Fibroblast of lung (primary cell): ENCODE measurements around the gene DNAH9. TPM values are rescaled to one million over a fixed set of nuclear protein-coding genes. Genes with fewer than 3 reads are reported as not detected.

ENCODE experiments used
- DNase-seq, 2 donors: peaks; one replicate each; pipeline versions ENCODE4 v3.0.0 to v3.0.0-alpha.2; 2010; ENCODE audit warnings: low read depth in 2 of 2
- H2AFZ ChIP-seq: 2 replicates; pipeline ENCODE4 v1.5.1; 2012; ENCODE audit warnings: low read length, control low read depth, inconsistent platforms
- H3K27ac ChIP-seq: 2 replicates; pipeline ENCODE4 v1.5.1; 2011; ENCODE audit warnings: low read length, control low read depth; ENCODE audit not compliant: insufficient read depth
- H3K27me3 ChIP-seq: 2 replicates; pipeline ENCODE4 v1.5.1; 2011; ENCODE audit warnings: mild to moderate bottlenecking, low read length; ENCODE audit not compliant: control insufficient read depth, insufficient read depth
- H3K36me3 ChIP-seq: 2 replicates; pipeline ENCODE4 v1.5.1; 2011; ENCODE audit warnings: low read length; ENCODE audit not compliant: control insufficient read depth, insufficient read depth
- H3K4me1 ChIP-seq: 2 replicates; pipeline ENCODE4 v1.5.1; 2011; ENCODE audit warnings: low read length; ENCODE audit not compliant: control insufficient read depth, insufficient read depth; ENCODE audit errors: extremely low read depth
- H3K4me2 ChIP-seq: 2 replicates; pipeline ENCODE4 v1.5.1; 2011; ENCODE audit warnings: low read length, control low read depth; ENCODE audit not compliant: insufficient read depth; ENCODE audit errors: extremely low read depth
- H3K4me3 ChIP-seq, 4 experiments: fragments of 200-600 bp in 1 of 4; sonication (generic) in 1 of 4; replicated peaks in 1 of 4; 2 replicates each; pipeline ENCODE4 v1.5.1; 2011 to 2016; ENCODE audit warnings: low read length in 4 of 4, low read depth in 3 of 4, mild to moderate bottlenecking in 3 of 4, control low read depth in 2 of 4, inconsistent platforms in 1 of 4, mixed read lengths in 1 of 4; ENCODE audit not compliant: insufficient read depth in 1 of 4; ENCODE audit errors: control extremely low read depth in 1 of 4
- H3K79me2 ChIP-seq: 2 replicates; pipeline ENCODE4 v1.5.1; 2012; ENCODE audit warnings: mild to moderate bottlenecking, low read length, inconsistent platforms; ENCODE audit not compliant: control insufficient read depth, insufficient read depth
- H3K9ac ChIP-seq: 2 replicates; pipeline ENCODE4 v1.5.1; 2011; ENCODE audit warnings: mild to moderate bottlenecking, low read length, control low read depth; ENCODE audit not compliant: insufficient read depth
- H3K9me3 ChIP-seq: 2 replicates; pipeline ENCODE4 v1.5.1; 2012; ENCODE audit warnings: low read depth, low read length; ENCODE audit not compliant: control insufficient read depth, insufficient read depth
- H4K20me1 ChIP-seq: 2 replicates; pipeline ENCODE4 v1.5.1; 2011; ENCODE audit warnings: low read length; ENCODE audit not compliant: control insufficient read depth, insufficient read depth; ENCODE audit errors: extremely low read depth
- CTCF ChIP-seq, 2 donors: IDR thresholded peaks in 1 of 2; conservative IDR thresholded peaks in 1 of 2; 1 replicate in 1 of 2; 2 replicates in 1 of 2; pipeline ENCODE4 v1.5.1; 2011 to 2012; ENCODE audit warnings: low read length in 2 of 2, control low read depth in 1 of 2, inconsistent platforms in 1 of 2, low read depth in 1 of 2, mild to moderate bottlenecking in 1 of 2
- EZH2 ChIP-seq: IDR thresholded peaks from 2 replicates; pipeline ENCODE4 v1.5.1; 2012; ENCODE audit warnings: low read length, control low read depth, mild to moderate bottlenecking; ENCODE audit errors: missing control alignments
- polyA plus RNA-seq, 2 donors: library from polyadenylated mRNA; depleted of rRNA in 1 of 2; stranded (reverse) in 1 of 2; unstranded in 1 of 2; fragments of >200 nt; gene quantifications; 2 replicates each; pipeline ENCODE4 v1.2.1, GENCODE V29; 2011 to 2012; ENCODE audit warnings: missing spikeins in 1 of 2
- total RNA-seq: library from RNA; depleted of rRNA; stranded (reverse); fragments of >200 nt; gene quantifications from 2 replicates; pipeline ENCODE4 v1.2.1, GENCODE V29; 2014

Gene DNAH9
- total and polyA plus RNA-seq, 2 donors (not counting 1 experiment from before 2014, with no cell fraction given) = not detected

- no peaks in the 10 kb centered on the region for H3K36me3 ChIP-seq
- no peak overlapping the region for H2AFZ ChIP-seq
- no peak overlapping the region for H3K4me2 ChIP-seq
- H3K4me1 ChIP-seq = no peaks in the 10 kb centered on the region
- no peak for TF ChIP-seq CTCF (conservative IDR thresholded peaks at IDR 0.05 in 1 of 2, IDR thresholded peaks at IDR 0.05 in 1 of 2; ENCODE audit: low read depth in 1 of 2, low read length in 2 of 2)
- no peak for TF ChIP-seq EZH2
- H3K9me3 ChIP-seq = no peaks in the 10 kb centered on the region
- no peak overlapping the region for H3K9ac ChIP-seq
- H3K4me3 ChIP-seq = no peak overlapping the region
- H3K27ac ChIP-seq = no peak overlapping the region
- H4K20me1 ChIP-seq = no peaks in the 10 kb centered on the region
- no peaks in the 10 kb centered on the region for H3K27me3 ChIP-seq
- DNase-seq = no peak
- H3K79me2 ChIP-seq = no peaks in the 10 kb centered on the region
Observed at GRCh38 chr17:11700668-11701067, 102.4 kb downstream of the DNAH9 start.

GRCh38 chr17:11701911-11702310, 103.6 kb downstream of the DNAH9 start:
- Histone ChIP-seq H3K36me3 (no peaks in the 10 kb centered on the region), H3K4me2 (no peak overlapping the region), H3K4me3 (no peak overlapping the region), H3K27ac (no peak overlapping the region), H3K27me3 (no peaks in the 10 kb centered on the region), H4K20me1 (no peaks in the 10 kb centered on the region), H3K4me1 (no peaks in the 10 kb centered on the region), H3K9me3 (no peaks in the 10 kb centered on the region), H2AFZ (no peak overlapping the region), H3K9ac (no peak overlapping the region), H3K79me2 (no peaks in the 10 kb centered on the region)
- no peak for DNase-seq
- no peak for TF ChIP-seq EZH2
- TF ChIP-seq CTCF (conservative IDR thresholded peaks at IDR 0.05 in 1 of 2, IDR thresholded peaks at IDR 0.05 in 1 of 2; ENCODE audit: low read depth in 1 of 2, low read length in 2 of 2) = no peak

- H3K27ac ChIP-seq = no peak overlapping the region
- TF ChIP-seq EZH2 (no peak), CTCF (conservative IDR thresholded peaks at IDR 0.05 in 1 of 2, IDR thresholded peaks at IDR 0.05 in 1 of 2; ENCODE audit: low read depth in 1 of 2, low read length in 2 of 2) (no peak)
- no peaks in the 10 kb centered on the region for H4K20me1 ChIP-seq
- H3K36me3 ChIP-seq = no peaks in the 10 kb centered on the region
- no peaks in the 10 kb centered on the region for H3K4me1 ChIP-seq
- no peaks in the 10 kb centered on the region for H3K79me2 ChIP-seq
- no peaks in the 10 kb centered on the region for H3K27me3 ChIP-seq
- DNase-seq = no peak
- no peak overlapping the region for H2AFZ ChIP-seq
- H3K4me2 ChIP-seq = no peak overlapping the region
- no peak overlapping the region for H3K4me3 ChIP-seq
- no peaks in the 10 kb centered on the region for H3K9me3 ChIP-seq
- no peak overlapping the region for H3K9ac ChIP-seq
Observed at GRCh38 chr17:11704041-11704440, 105.8 kb downstream of the DNAH9 start.
